Heart right ventricle (tissue), 16 donors: Measurements from ENCODE around the gene SLC49A3. TPM values are rescaled to one million over a fixed set of nuclear protein-coding genes. Genes with fewer than 3 reads are reported as not detected.
A peak's percentile ranks its signal among the peaks of the same experiment; 100 is the strongest.

ENCODE experiments used
- ATAC-seq, 8 donors: fragments of 200-7000 bp; cut with Tn5 transposase; one replicate each; pipeline ENCODE4 v1.9.1; 2020; ENCODE audit warnings: mild to moderate bottlenecking in 8 of 8, moderate library complexity in 8 of 8, moderate number of reproducible peaks in 1 of 8
- DNase-seq, 2 donors: peaks; one replicate each; pipeline ENCODE4 v3.0.0-alpha.2; 2020
- H3K27ac ChIP-seq, 10 donors: fragments of 200-600 bp; sonication (generic) in 2 of 10; one replicate each; pipeline versions ENCODE4 v1.5.0 to v1.8.0; 2020 to 2022; ENCODE audit warnings: mild to moderate bottlenecking in 3 of 10
- H3K27me3 ChIP-seq, 7 donors: fragments of 200-600 bp; one replicate each; pipeline ENCODE4 v1.8.0; 2021 to 2022; ENCODE audit warnings: mild to moderate bottlenecking in 2 of 7
- H3K36me3 ChIP-seq, 9 donors: fragments of 200-600 bp; sonication (generic) in 1 of 9; one replicate each; pipeline versions ENCODE4 v1.5.0 to v1.8.0; 2020 to 2022; ENCODE audit warnings: mild to moderate bottlenecking in 2 of 9
- H3K4me1 ChIP-seq, 9 donors: fragments of 200-600 bp; sonication (generic) in 1 of 9; one replicate each; pipeline versions ENCODE4 v1.5.0 to v1.8.0; 2020 to 2022; ENCODE audit warnings: mild to moderate bottlenecking in 4 of 9
- H3K4me3 ChIP-seq, 10 donors: fragments of 200-600 bp; sonication (generic) in 2 of 10; one replicate each; pipeline versions ENCODE4 v1.5.0 to v1.8.0; 2020 to 2022; ENCODE audit warnings: mild to moderate bottlenecking in 7 of 10, moderate library complexity in 2 of 10
- H3K9me3 ChIP-seq, 11 donors: fragments of 200-600 bp in 10 of 11; sonication (generic) in 2 of 11; one replicate each; pipeline versions ENCODE4 v1.5.0 to v1.8.0; 2013 to 2022; ENCODE audit warnings: mild to moderate bottlenecking in 2 of 11, control low read depth in 1 of 11, moderate library complexity in 1 of 11
- WGBS, 2 donors: extraction: QIAGEN DNeasy Blood & Tissue Kit; methylation state at CpG; one replicate each; pipeline ENCODE4 v1.1.7; 2013; ENCODE audit warnings: inconsistent platforms in 1 of 2; 5-methylcytosine and 5-hydroxymethylcytosine counted together
- intact Hi-C, 10 donors: fragments of 100-400 bp; cut with DNase I; formaldehyde crosslinking; loops; one replicate each; pipeline versions ENCODE4 v1.11.1 to v1.14.2; 2022
- polyA plus RNA-seq, 2 donors: library from polyadenylated mRNA; stranded (reverse); fragments of 200-250 nt; gene quantifications; one replicate each; pipeline ENCODE4 v1.2.3, GENCODE V29; 2013
- total RNA-seq, 10 donors: library from RNA; stranded (reverse); fragmentation: NEBNext Ultra II Directional in 3 of 10; extraction: Animal tissue kit (Norgen Biotek cat#: 25700) in 3 of 10; gene quantifications; one replicate each; pipeline versions ENCODE4 v1.2.1 to v1.2.4, GENCODE V29; 2021 to 2023
- TF ChIP-seq, protein P1 (sequence below), 9 donors: fragments of 200-600 bp; sonication (generic) in 2 of 9; IDR thresholded peaks; one replicate each; pipeline versions ENCODE4 v1.5.0 to v1.8.0; 2021 to 2022; ENCODE audit warnings: antibody characterized with exemption in 9 of 9, mild to moderate bottlenecking in 5 of 9, moderate library complexity in 1 of 9
- donor health status: Arrhythmogenic right ventricular cardiomyopathy.
- donor health status: ischemic (EF 13 %, LVEDD 7.1; RV severe dilation, severe dysfunction).
- donor health status: healthy with polysubstance abuse.
- donor health status: DM: no; HTN: yes; CAD: no.
- donor health status: DM: no; HTN: no; CAD: no.
- donor health status: ischemic (EF 25% LVEDD 6.9; RV normal size, moderate dysfunction).
- donor health status: ischemic (EF 25% LVEDD 5.7; RV mildly dilated, moderate dysfunction).
- donor health status: healthy.
- donor health status: DM: yes; HTN: yes; CAD: no.
- donor health status: Ischemic cardiomyopathy.
- donor health status: ischemic (EF 35%, LVEDD 5.7; RV mildly dilated, moderate dysfunction).
- donor health status: nonischemic (EF 11% LVEDD 7.7; RV severe dilation, severe dysfunction).
- donor health status: DM: yes; HTN: yes; CAD: no.
- donor health status: PGD.
- donor health status: ischemic (EF 29% LVEDD 5.4; RV normal size, mild dysfunction).
- donor health status: nonischemic (EF 23%, LVEDD 6.1; RV moderate dilation, normal function).

The SLC49A3 gene
- total and polyA plus RNA-seq, 12 donors: 8.8 to 28.5 (median 12.3) TPM

DNA sequence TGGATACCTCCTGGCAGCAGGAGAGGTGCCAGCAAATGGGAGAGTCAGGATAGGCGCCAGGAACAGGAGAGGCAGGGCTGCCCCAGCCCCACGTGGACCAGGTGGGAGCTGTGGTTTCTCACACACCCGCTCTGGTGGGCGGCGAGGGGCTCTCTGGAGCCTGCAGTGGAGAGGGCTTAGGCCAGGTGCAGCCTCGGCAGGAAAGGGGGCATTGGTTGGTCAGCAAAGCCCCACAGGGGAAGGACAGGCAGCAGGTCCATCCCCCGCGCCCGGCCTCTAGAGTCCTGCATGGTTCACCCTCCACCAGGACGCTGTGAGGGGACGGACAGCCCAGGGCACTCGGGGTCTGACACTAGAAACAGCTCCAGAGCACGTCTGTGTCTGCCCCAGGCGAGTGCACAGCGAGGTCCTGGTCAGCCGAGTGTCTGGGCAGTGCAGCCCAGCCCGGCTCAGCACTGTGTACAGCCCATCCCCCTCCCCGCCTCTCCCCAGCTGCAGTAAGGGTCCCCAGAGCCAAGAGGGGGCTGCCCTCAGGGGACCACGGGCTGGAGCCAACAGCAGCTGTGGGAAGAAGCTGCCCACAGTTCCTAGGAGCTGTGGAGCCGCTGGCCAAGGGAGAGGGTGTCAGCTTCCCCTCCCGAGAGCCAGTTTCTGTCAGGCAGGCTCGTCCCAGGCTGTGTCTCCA lies 23.1 kb downstream of the SLC49A3 start:
- intact Hi-C loops: no loop called here
- Histone ChIP-seq H3K27me3 (peaks cover 0 to 17% (median 2%) of the 10 kb centered on the region in 7 donors), H3K4me1 (peaks cover 0 to 19% (median 8%) of the 10 kb centered on the region in 9 donors), H3K36me3 (peaks cover 0 to 9% (median 4%) of the 10 kb centered on the region in 9 donors), H3K9me3 (no peaks in the 10 kb centered on the region), H3K4me3 (no peak overlapping the region), H3K27ac (no peak overlapping the region)
- ATAC-seq (peak in 2 of 8 donors; percentile 14), DNase-seq (no peak)
- 65 to 67% methylated on average over 22 of the region's 22 CpGs for WGBS, 2 donors
- TF ChIP-seq, protein P1, sequence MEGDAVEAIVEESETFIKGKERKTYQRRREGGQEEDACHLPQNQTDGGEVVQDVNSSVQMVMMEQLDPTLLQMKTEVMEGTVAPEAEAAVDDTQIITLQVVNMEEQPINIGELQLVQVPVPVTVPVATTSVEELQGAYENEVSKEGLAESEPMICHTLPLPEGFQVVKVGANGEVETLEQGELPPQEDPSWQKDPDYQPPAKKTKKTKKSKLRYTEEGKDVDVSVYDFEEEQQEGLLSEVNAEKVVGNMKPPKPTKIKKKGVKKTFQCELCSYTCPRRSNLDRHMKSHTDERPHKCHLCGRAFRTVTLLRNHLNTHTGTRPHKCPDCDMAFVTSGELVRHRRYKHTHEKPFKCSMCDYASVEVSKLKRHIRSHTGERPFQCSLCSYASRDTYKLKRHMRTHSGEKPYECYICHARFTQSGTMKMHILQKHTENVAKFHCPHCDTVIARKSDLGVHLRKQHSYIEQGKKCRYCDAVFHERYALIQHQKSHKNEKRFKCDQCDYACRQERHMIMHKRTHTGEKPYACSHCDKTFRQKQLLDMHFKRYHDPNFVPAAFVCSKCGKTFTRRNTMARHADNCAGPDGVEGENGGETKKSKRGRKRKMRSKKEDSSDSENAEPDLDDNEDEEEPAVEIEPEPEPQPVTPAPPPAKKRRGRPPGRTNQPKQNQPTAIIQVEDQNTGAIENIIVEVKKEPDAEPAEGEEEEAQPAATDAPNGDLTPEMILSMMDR (IDR thresholded peaks at IDR 0.05): no peak

DNA sequence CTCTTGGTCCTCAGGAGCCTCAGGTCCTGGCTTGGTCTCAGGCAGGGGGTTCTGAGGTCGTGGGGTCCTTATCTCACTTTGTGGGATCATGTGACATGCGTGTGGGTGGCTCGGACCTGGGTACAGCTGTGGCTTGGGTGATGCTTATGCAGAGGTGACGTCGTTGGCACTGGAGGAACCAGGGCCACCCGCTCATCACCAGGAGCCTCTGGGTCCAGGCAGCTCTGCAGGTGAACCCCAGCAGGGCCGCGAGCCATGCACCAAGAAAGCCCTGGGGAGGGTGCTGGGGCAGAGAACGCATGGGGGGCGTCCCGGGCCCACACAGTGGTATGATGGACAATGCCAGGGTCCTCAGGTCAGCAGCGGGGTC lies 23.6 kb downstream of the SLC49A3 start:
- 88 to 89% methylated on average over 12 of the region's 12 CpGs for WGBS, 2 donors
- intact Hi-C loops: no loop called here
- DNase-seq (no peak), ATAC-seq (no peak)
- Histone ChIP-seq H3K36me3 (peaks cover 0 to 4% (median 0%) of the 10 kb centered on the region in 9 donors), H3K4me3 (no peak overlapping the region), H3K27ac (no peak overlapping the region), H3K9me3 (no peaks in the 10 kb centered on the region), H3K4me1 (peaks cover 0 to 19% (median 8%) of the 10 kb centered on the region in 9 donors), H3K27me3 (peaks cover 0 to 17% (median 2%) of the 10 kb centered on the region in 7 donors)
- TF ChIP-seq, protein P1 (IDR thresholded peaks at IDR 0.05): no peak

DNA sequence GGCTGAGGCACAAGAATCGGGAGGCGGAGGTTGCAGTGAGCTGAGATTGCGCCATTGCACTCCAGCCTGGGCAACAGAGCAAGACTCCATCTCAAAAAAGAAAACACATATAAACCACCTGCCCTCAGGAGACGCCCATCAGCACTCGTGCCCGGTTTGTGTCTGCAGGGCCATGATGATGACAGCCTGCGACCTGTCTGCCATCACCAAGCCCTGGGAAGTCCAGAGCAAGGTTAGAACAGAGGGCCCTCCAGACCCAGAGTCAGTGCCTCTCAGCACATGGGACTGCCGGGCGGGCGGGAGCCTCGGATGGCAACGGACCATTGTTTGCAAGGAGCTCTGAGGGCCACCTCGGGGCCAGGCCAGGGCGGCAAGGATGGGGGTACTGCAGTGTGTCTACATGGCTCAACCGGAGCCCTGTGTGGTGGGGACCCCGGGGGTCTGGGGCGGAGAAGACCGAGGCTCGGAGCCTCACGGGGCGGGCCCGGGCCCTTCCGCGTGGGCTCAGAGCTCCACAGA lies 24.2 kb downstream of the SLC49A3 start:
- Histone ChIP-seq H3K27me3 (peaks cover 0 to 17% (median 2%) of the 10 kb centered on the region in 7 donors), H3K36me3 (no peaks in the 10 kb centered on the region), H3K4me1 (peaks cover 0 to 19% (median 8%) of the 10 kb centered on the region in 9 donors), H3K4me3 (peak overlapping the region in 1 of 10 donors; percentile 75), H3K9me3 (no peaks in the 10 kb centered on the region), H3K27ac (no peak overlapping the region)
- 95 to 96% methylated on average over 24 of the region's 24 CpGs for WGBS, 2 donors
- DNase-seq: peak in 1 of 2 donors; percentile 11
- no peak for ATAC-seq
- intact Hi-C loops: no loop called here
- TF ChIP-seq, protein P1 (IDR thresholded peaks at IDR 0.05): no peak

DNA sequence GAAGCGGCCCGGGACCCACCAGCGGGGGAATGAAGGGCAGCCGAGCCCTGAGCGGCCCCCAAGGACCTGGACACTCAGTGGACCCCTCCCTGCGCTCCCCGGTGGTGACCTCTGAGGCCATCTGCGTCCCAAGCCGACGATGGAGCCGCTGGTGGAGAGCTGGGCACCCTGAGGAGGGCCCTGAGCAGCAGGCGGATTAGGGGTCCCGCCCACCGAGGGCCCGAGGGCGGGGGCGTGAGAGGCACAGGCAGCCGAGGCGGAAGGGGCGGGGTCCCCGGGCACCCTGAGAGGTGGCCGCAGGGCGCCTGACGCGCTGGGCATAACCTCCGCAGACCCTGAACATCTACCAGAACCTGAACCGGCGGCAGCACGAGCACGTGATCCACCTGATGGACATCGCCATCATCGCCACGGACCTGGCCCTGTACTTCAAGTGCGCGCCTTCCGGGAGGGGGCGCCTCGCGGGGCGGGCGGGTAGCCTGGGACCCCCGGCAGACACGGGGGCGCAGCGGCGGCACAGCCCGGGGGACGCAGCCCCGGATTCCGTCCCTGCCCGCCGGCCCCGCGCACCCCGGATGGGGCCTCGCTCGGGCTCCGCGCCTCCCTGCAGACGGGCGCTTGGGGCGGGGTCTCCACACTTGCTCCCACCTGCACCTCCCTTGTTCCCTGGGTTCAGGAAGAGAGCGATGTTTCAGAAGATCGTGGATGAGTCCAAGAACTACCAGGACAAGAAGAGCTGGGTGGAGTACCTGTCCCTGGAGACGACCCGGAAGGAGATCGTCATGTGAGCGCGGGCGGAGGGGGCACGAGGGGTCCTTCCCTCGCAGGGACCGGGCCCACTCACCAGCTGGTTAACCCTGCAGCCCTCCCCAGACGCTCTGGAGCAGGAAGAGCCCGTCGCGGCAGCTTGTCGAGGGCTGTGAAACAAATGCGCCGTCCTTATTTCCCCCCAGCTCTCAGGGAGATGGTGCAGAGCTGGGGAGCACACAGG lies 25.2 kb downstream of the SLC49A3 start:
- peaks cover 0 to 19% (median 8%) of the 10 kb centered on the region in 9 donors for H3K4me1 ChIP-seq
- H3K27ac ChIP-seq: peak overlapping the region in 4 of 10 donors; percentile 18 to 83 (median 53)
- intact Hi-C loops: no loop called here
- no peaks in the 10 kb centered on the region for H3K9me3 ChIP-seq
- DNase-seq (peak in 1 of 2 donors; percentile 59), ATAC-seq (peak; percentile 39 to 67 (median 48))
- H3K27me3 ChIP-seq: peaks cover 0 to 17% (median 2%) of the 10 kb centered on the region in 7 donors
- TF ChIP-seq, protein P1 (IDR thresholded peaks at IDR 0.05): peak in 4 of 9 donors; percentile 14 to 29 (median 24)
- whole genome bisulfite sequencing, 2 donors: 3% methylated on average over 78 to 80 of the region's 80 CpGs
- no peaks in the 10 kb centered on the region for H3K36me3 ChIP-seq
- peak overlapping the region; percentile 49 to 79 (median 70) for H3K4me3 ChIP-seq
